PC-9 (cell line): ENCODE results near the gene OPN3.

ENCODE experiments used
- CTCF ChIP-seq: fragments of 200-600 bp; sonication (generic); conservative IDR thresholded peaks from 2 replicates; pipeline ENCODE4 v1.6.1; 2017; ENCODE audit warnings: mixed run types, antibody characterized with exemption, mild to moderate bottlenecking, moderate library complexity
- EZH2 ChIP-seq: fragments of 200-600 bp; sonication (generic); IDR thresholded peaks from 2 replicates; pipeline ENCODE4 v1.8.0; 2017; ENCODE audit warnings: antibody characterized with exemption, low read depth

GRCh38 chr1:241672301-241672700 is 32.1 kb upstream of the OPN3 start:
- TF ChIP-seq CTCF (no peak), EZH2 (no peak)
